Measurements from ENCODE around the gene KATNB1.

- TF ChIP-seq CTCF (IDR thresholded peaks at IDR 0.05) (no peak), POLR2A (IDR thresholded peaks at IDR 0.05) (no peak)
Observed at GRCh38 chr16:57781741-57782606, 46.4 kb downstream of the KATNB1 start.
